Spleen (tissue), 11 donors: ENCODE results near the gene ELAPOR1. TPM values are rescaled to one million over a fixed set of nuclear protein-coding genes. Genes with fewer than 3 reads are reported as not detected.
A peak's percentile ranks its signal among the peaks of the same experiment; 100 is the strongest.

Experiments
- DNase-seq: peaks from one replicate; pipeline ENCODE4 v3.0.0-alpha.2; 2020
- H3K27ac ChIP-seq, 8 donors: fragments of 200-600 bp; sonication (generic) in 7 of 8; 1 replicate in 4 of 8; 2 replicates in 4 of 8; pipeline versions ENCODE4 v1.5.0 to v1.8.0; 2016 to 2021; ENCODE audit warnings: inconsistent platforms in 4 of 8, mild to moderate bottlenecking in 4 of 8, moderate library complexity in 1 of 8
- H3K27me3 ChIP-seq, 7 donors: fragments of 200-600 bp; sonication (generic) in 6 of 7; replicated peaks in 1 of 7; 1 replicate in 4 of 7; 2 replicates in 3 of 7; pipeline versions ENCODE4 v1.5.0 to v1.8.0; 2016 to 2021; ENCODE audit warnings: inconsistent platforms in 3 of 7, mild to moderate bottlenecking in 1 of 7
- H3K36me3 ChIP-seq, 6 donors: fragments of 200-600 bp; sonication (generic) in 5 of 6; 1 replicate in 4 of 6; 2 replicates in 2 of 6; pipeline versions ENCODE4 v1.5.0 to v1.8.0; 2016 to 2021; ENCODE audit warnings: inconsistent platforms in 2 of 6
- H3K4me1 ChIP-seq, 6 donors: fragments of 200-600 bp; sonication (generic) in 5 of 6; 1 replicate in 3 of 6; 2 replicates in 3 of 6; pipeline versions ENCODE4 v1.5.0 to v1.8.0; 2016 to 2021; ENCODE audit warnings: inconsistent platforms in 3 of 6
- H3K4me3 ChIP-seq, 8 donors: fragments of 200-600 bp; sonication (generic) in 7 of 8; 1 replicate in 4 of 8; 2 replicates in 4 of 8; pipeline versions ENCODE4 v1.5.0 to v1.8.0; 2016 to 2021; ENCODE audit warnings: inconsistent platforms in 4 of 8, mild to moderate bottlenecking in 4 of 8, moderate library complexity in 2 of 8
- H3K9me3 ChIP-seq, 8 donors: fragments of 200-600 bp; sonication (generic) in 7 of 8; 1 replicate in 4 of 8; 2 replicates in 4 of 8; pipeline versions ENCODE4 v1.5.0 to v1.8.0; 2016 to 2021; ENCODE audit warnings: inconsistent platforms in 4 of 8
- CTCF ChIP-seq, 11 experiments: fragments of 200-600 bp in 7 of 11; fragments of 450-650 bp in 4 of 11; sonication (generic) in 4 of 11; IDR thresholded peaks in 8 of 11; conservative IDR thresholded peaks in 3 of 11; 1 replicate in 7 of 11; 2 replicates in 4 of 11; pipeline versions ENCODE4 v1.4.0 to v1.8.0; 2016 to 2021; ENCODE audit warnings: antibody characterized with exemption in 11 of 11, inconsistent platforms in 4 of 11, mild to moderate bottlenecking in 1 of 11
- POLR2A ChIP-seq, 3 donors: fragments of 450-650 bp; IDR thresholded peaks; one replicate each; pipeline ENCODE4 v1.5.1; 2017; ENCODE audit warnings: antibody characterized with exemption in 3 of 3, mild to moderate bottlenecking in 1 of 3
- POLR2AphosphoS5 ChIP-seq, 3 donors: sonication (generic); formaldehyde crosslinking; IDR thresholded peaks; one replicate each; pipeline ENCODE4 v1.5.1; 2017; ENCODE audit warnings: antibody characterized with exemption in 3 of 3
- WGBS, 5 donors: extraction: QIAGEN DNeasy Blood & Tissue Kit in 3 of 5; methylation state at CpG; one replicate each; pipeline versions ENCODE4 v1.1.5 to v1.1.7; 2013 to 2018; 5-methylcytosine and 5-hydroxymethylcytosine counted together
- intact Hi-C: fragments of 100-400 bp; cut with DNase I; formaldehyde crosslinking; loops from one replicate; pipeline ENCODE4 v1.15.0; 2023; ENCODE audit warnings: low total_unique reads
- polyA plus RNA-seq, 3 donors: library from polyadenylated mRNA; stranded (reverse); fragments of 200-250 nt; gene quantifications; one replicate each; pipeline ENCODE4 v1.2.1, GENCODE V29; 2013
- total RNA-seq, 7 donors: library from RNA; depleted of rRNA in 3 of 7; stranded (reverse); fragments of >200 nt in 3 of 7; fragmentation: NEBNext Ultra II Directional in 4 of 7; extraction: Animal tissue kit (Norgen Biotek cat#: 25700) in 4 of 7; gene quantifications; one replicate each; pipeline versions ENCODE4 v1.1.0 to v1.2.1, GENCODE V29; 2016 to 2021
- donor health status: healthy with polysubstance abuse.
- donor health status: DM: no; HTN: no; CAD: no; lungs with moderate emphysema.
- donor health status: DM: no; HTN: no; CAD: no.
- donor health status: Bipolar disorder and iron deficiency.
- donor health status: healthy.
- donor health status: DM: no; HTN: no; CAD: no.
- donor health status: DM: yes; HTN: yes; CAD: no.

ELAPOR1 gene
- total and polyA plus RNA-seq, 10 donors = 0.26 to 10.3 (median 2.5) TPM

GRCh38 chr1:109080441-109081082 lies 33.4 kb upstream of the ELAPOR1 start:
- Histone ChIP-seq H3K27ac (peak overlapping the region in 7 of 8 donors; percentile 52 to 79 (median 69)), H3K36me3 (no peaks in the 10 kb centered on the region), H3K4me1 (peaks cover 0 to 16% (median 7%) of the 10 kb centered on the region in 6 donors), H3K27me3 (no peaks in the 10 kb centered on the region), H3K4me3 (no peak overlapping the region), H3K9me3 (no peaks in the 10 kb centered on the region)
- intact Hi-C loops = no loop called here
- WGBS, 5 donors = 68 to 86% (median 81%) methylated on average over 5 of the region's 5 CpGs
- no peak for DNase-seq
- TF ChIP-seq CTCF (IDR thresholded peaks at IDR 0.05 in 8 of 11, conservative IDR thresholded peaks at IDR 0.05 in 3 of 11) = no peak
- TF ChIP-seq POLR2AphosphoS5 (IDR thresholded peaks at IDR 0.05) = no peak
- no peak for TF ChIP-seq POLR2A (IDR thresholded peaks at IDR 0.05)

GRCh38 chr1:109083501-109083900 lies 30.4 kb upstream of the ELAPOR1 start:
- Histone ChIP-seq H3K36me3 (no peaks in the 10 kb centered on the region), H3K4me3 (no peak overlapping the region), H3K9me3 (no peaks in the 10 kb centered on the region), H3K4me1 (peaks cover 0 to 7% (median 0%) of the 10 kb centered on the region in 6 donors), H3K27me3 (no peaks in the 10 kb centered on the region), H3K27ac (no peak overlapping the region)
- 87 to 95% (median 92%) methylated on average over 3 of the region's 3 CpGs for WGBS, 5 donors
- intact Hi-C loops = no loop called here
- TF ChIP-seq CTCF (IDR thresholded peaks at IDR 0.05 in 8 of 11, conservative IDR thresholded peaks at IDR 0.05 in 3 of 11) = no peak
- no peak for TF ChIP-seq POLR2AphosphoS5 (IDR thresholded peaks at IDR 0.05)
- no peak for TF ChIP-seq POLR2A (IDR thresholded peaks at IDR 0.05)
- DNase-seq = no peak

GRCh38 chr1:109083923-109084322 lies 30.0 kb upstream of the ELAPOR1 start:
- H3K27ac ChIP-seq = no peak overlapping the region
- H3K4me3 ChIP-seq = no peak overlapping the region
- no peak for DNase-seq
- TF ChIP-seq POLR2A (IDR thresholded peaks at IDR 0.05) (no peak), CTCF (IDR thresholded peaks at IDR 0.05 in 8 of 11, conservative IDR thresholded peaks at IDR 0.05 in 3 of 11) (no peak), POLR2AphosphoS5 (IDR thresholded peaks at IDR 0.05) (no peak)
- WGBS, 5 donors = 42 to 65% (median 50%) methylated on average over 1 of the region's 1 CpG
- no peaks in the 10 kb centered on the region for H3K9me3 ChIP-seq
- no peaks in the 10 kb centered on the region for H3K36me3 ChIP-seq
- intact Hi-C loops = no loop called here
- H3K4me1 ChIP-seq = peaks cover 0 to 8% (median 0%) of the 10 kb centered on the region in 6 donors
- no peaks in the 10 kb centered on the region for H3K27me3 ChIP-seq

DNA sequence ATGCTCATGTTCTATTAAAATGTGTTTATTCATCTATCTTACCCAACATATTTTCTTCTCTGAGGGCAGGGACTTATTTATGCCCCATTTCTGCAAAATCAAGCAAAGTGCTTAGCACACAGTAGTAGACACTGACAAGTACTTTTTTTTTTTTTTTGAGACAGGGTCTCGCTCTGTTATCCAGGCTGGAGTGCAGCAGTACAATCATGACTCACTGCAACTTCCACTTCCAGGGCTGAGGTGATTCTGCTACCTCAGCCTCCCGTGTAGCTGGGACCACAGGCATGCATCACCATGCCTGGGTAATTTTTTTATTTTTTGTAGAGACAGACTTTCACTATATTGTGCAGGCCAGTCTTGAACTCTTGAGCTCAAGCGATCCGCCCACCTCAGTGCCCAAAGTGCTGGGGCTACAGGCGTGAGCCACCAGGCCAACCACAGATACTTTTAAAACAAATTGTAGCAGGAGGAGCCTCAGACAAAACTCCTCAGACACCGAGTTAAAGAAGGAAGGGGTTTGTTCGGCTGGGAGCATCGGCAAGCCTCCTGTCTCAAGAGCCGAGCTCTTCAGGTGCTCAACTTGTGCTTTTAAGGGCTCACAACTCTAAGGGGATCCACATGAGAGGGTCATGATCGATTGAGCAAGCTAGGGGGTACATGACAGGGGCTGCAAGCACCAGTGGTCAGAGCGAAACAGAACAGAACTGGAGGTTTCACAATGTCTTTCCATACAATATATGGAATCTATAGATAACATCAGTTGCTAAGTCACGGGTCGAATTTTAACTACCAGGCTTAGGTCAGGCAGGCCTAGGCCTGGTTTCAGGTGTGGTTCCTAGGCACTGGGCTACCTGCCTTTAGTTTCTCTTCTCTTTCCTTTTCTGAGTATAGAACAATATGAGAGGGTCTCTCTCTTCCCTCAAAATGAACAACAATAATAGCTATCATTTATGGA lies 29.1 kb upstream of the ELAPOR1 start:
- TF ChIP-seq POLR2A (IDR thresholded peaks at IDR 0.05) = no peak
- no peak for TF ChIP-seq CTCF (IDR thresholded peaks at IDR 0.05 in 8 of 11, conservative IDR thresholded peaks at IDR 0.05 in 3 of 11)
- no peak for TF ChIP-seq POLR2AphosphoS5 (IDR thresholded peaks at IDR 0.05)
- 79 to 90% (median 84%) methylated on average over 13 of the region's 13 CpGs for WGBS, 5 donors
- DNase-seq = no peak
- Histone ChIP-seq H3K27me3 (no peaks in the 10 kb centered on the region), H3K4me3 (no peak overlapping the region), H3K36me3 (no peaks in the 10 kb centered on the region), H3K4me1 (peaks cover 0 to 18% (median 6%) of the 10 kb centered on the region in 6 donors), H3K9me3 (peaks cover 0 to 7% (median 0%) of the 10 kb centered on the region in 8 donors), H3K27ac (no peak overlapping the region)
- intact Hi-C loops = no loop called here
